ENCODE measurements around the gene SLC39A10. TPM values are rescaled to one million over a fixed set of nuclear protein-coding genes. Genes with fewer than 3 reads are reported as not detected.

SLC39A10 gene
- total RNA-seq, 1 experiment from 2014 or later: 167 TPM

DNA sequence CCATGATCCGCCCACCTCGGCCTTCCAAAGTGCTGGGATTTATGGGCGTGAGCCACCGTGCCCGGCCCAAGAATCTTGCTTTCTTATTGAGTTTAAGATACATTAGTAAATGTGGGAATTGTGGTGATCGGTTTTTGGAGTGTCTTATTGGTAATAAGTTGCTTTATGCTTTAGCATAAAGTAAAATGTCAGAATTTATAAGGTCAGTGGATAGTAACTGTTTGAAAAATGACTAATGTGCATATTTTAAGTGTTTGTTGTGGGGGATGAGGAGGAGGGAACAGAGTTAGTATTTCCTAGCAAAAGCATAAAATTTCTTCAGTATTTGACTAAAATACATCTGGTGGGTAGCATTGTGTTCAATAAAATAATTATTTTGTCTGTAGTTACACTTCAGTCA lies 77.4 kb downstream of the SLC39A10 start (continued):
- TF ChIP-seq, protein P1, sequence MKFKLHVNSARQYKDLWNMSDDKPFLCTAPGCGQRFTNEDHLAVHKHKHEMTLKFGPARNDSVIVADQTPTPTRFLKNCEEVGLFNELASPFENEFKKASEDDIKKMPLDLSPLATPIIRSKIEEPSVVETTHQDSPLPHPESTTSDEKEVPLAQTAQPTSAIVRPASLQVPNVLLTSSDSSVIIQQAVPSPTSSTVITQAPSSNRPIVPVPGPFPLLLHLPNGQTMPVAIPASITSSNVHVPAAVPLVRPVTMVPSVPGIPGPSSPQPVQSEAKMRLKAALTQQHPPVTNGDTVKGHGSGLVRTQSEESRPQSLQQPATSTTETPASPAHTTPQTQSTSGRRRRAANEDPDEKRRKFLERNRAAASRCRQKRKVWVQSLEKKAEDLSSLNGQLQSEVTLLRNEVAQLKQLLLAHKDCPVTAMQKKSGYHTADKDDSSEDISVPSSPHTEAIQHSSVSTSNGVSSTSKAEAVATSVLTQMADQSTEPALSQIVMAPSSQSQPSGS (CRISPR knock-in tag; IDR thresholded peaks at IDR 0.05; ENCODE audit: borderline replicate concordance, low read depth): no peak
- no peak for TF ChIP-seq RELA (CRISPR knock-in tag; IDR thresholded peaks at IDR 0.05; ENCODE audit: borderline replicate concordance)
- TF ChIP-seq, protein P2, sequence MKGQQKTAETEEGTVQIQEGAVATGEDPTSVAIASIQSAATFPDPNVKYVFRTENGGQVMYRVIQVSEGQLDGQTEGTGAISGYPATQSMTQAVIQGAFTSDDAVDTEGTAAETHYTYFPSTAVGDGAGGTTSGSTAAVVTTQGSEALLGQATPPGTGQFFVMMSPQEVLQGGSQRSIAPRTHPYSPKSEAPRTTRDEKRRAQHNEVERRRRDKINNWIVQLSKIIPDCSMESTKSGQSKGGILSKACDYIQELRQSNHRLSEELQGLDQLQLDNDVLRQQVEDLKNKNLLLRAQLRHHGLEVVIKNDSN (CRISPR knock-in tag; IDR thresholded peaks at IDR 0.05): no peak
- TF ChIP-seq, protein P3, sequence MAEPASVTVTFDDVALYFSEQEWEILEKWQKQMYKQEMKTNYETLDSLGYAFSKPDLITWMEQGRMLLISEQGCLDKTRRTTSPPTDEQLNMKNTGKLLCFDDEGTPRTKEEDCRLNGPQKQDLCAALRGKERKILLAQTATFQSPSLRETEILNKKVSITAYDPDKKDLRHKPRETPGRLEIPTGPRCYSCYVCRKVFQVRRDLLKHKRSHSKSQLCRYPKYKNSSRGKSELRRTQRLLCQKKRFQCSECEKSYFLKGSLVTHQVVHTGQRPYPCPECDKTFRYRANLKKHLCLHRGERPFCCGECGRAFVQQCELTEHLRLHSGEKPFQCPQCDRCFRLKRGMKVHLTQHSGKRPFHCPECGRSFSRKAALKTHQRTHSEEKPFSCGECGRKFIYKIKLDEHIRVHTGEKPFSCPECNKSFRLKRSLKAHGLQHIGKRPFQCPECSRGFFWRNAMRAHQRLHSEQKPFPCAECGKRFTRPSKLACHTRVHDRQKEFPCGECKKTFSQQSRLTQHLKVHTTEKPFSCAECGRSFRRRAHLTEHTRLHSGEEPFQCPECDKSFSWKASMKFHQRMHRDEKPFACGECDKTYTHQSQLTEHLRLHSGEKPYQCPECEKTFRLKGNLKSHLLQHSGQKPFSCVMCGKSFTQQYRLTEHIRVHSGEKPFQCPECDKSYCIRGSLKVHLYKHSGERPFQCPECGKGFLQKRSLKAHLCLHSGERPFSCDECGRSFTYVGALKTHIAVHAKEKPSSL (CRISPR knock-in tag; conservative IDR thresholded peaks at IDR 0.05): no peak
- TF ChIP-seq ZNF423 (CRISPR knock-in tag; IDR thresholded peaks at IDR 0.05): no peak
- no peak for TF ChIP-seq MYBL2 (CRISPR knock-in tag; IDR thresholded peaks at IDR 0.05)

DNA sequence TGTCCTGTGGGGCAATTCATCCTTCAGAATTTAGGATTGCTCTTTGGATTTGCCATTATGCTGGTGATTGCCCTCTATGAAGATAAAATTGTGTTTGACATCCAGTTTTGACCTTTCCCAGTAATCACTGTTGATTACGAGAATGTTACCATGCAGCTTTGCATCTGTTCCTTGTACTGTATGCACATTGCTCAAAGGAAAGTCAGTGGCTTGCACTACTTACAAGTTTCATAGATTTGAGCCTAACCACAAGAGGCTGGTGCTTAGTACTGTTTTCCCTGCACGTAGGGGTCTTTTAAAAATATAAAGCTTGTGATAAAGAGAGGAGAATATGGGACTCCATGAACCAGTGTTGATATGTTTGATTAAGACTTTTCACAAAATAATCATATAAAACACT lies 77.9 kb downstream of the SLC39A10 start:
- H3K36me3 Mint-ChIP-seq: peaks cover 50% of the 10 kb centered on the region
- POLR2A ChIA-PET: no interaction called here

More for the DNA sequence above, 77.9 kb downstream of the SLC39A10 start:
- DNase-seq (ENCODE audit: low spot score) (no peak), ATAC-seq (no peak)
- CTCF ChIA-PET: no interaction called here
- Mint-ChIP-seq H3K4me3 (no peak overlapping the region), H3K9me3 (no peaks in the 10 kb centered on the region), H3K4me1 (no peaks in the 10 kb centered on the region), H3K27me3 (ENCODE audit: low read depth) (no peaks in the 10 kb centered on the region), H3K27ac (no peak overlapping the region)
- TF ChIP-seq ZNF416 (CRISPR knock-in tag; IDR thresholded peaks at IDR 0.05) (no peak), ZNF232 (CRISPR knock-in tag; IDR thresholded peaks at IDR 0.05) (no peak), NR3C1 (CRISPR knock-in tag; conservative IDR thresholded peaks at IDR 0.05; ENCODE audit: low read depth) (no peak), HMGA2 (CRISPR knock-in tag; IDR thresholded peaks at IDR 0.05) (no peak), MYBL2 (CRISPR knock-in tag; IDR thresholded peaks at IDR 0.05) (no peak), ZNF121 (CRISPR knock-in tag; IDR thresholded peaks at IDR 0.05) (no peak), TP53 (CRISPR knock-in tag; IDR thresholded peaks at IDR 0.05) (no peak), ZNF423 (CRISPR knock-in tag; IDR thresholded peaks at IDR 0.05) (no peak)
- TF ChIP-seq, protein P4, sequence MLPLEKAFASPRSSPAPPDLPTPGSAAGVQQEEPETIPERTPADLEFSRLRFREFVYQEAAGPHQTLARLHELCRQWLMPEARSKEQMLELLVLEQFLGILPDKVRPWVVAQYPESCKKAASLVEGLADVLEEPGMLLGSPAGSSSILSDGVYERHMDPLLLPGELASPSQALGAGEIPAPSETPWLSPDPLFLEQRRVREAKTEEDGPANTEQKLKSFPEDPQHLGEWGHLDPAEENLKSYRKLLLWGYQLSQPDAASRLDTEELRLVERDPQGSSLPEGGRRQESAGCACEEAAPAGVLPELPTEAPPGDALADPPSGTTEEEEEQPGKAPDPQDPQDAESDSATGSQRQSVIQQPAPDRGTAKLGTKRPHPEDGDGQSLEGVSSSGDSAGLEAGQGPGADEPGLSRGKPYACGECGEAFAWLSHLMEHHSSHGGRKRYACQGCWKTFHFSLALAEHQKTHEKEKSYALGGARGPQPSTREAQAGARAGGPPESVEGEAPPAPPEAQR (CRISPR knock-in tag; IDR thresholded peaks at IDR 0.05): no peak
- TF ChIP-seq, protein P5, sequence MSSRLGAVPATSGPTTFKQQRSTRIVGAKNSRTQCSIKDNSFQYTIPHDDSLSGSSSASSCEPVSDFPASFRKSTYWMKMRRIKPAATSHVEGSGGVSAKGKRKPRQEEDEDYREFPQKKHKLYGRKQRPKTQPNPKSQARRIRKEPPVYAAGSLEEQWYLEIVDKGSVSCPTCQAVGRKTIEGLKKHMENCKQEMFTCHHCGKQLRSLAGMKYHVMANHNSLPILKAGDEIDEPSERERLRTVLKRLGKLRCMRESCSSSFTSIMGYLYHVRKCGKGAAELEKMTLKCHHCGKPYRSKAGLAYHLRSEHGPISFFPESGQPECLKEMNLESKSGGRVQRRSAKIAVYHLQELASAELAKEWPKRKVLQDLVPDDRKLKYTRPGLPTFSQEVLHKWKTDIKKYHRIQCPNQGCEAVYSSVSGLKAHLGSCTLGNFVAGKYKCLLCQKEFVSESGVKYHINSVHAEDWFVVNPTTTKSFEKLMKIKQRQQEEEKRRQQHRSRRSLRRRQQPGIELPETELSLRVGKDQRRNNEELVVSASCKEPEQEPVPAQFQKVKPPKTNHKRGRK (CRISPR knock-in tag; IDR thresholded peaks at IDR 0.05; ENCODE audit: borderline replicate concordance): no peak
- TF ChIP-seq, protein P6, sequence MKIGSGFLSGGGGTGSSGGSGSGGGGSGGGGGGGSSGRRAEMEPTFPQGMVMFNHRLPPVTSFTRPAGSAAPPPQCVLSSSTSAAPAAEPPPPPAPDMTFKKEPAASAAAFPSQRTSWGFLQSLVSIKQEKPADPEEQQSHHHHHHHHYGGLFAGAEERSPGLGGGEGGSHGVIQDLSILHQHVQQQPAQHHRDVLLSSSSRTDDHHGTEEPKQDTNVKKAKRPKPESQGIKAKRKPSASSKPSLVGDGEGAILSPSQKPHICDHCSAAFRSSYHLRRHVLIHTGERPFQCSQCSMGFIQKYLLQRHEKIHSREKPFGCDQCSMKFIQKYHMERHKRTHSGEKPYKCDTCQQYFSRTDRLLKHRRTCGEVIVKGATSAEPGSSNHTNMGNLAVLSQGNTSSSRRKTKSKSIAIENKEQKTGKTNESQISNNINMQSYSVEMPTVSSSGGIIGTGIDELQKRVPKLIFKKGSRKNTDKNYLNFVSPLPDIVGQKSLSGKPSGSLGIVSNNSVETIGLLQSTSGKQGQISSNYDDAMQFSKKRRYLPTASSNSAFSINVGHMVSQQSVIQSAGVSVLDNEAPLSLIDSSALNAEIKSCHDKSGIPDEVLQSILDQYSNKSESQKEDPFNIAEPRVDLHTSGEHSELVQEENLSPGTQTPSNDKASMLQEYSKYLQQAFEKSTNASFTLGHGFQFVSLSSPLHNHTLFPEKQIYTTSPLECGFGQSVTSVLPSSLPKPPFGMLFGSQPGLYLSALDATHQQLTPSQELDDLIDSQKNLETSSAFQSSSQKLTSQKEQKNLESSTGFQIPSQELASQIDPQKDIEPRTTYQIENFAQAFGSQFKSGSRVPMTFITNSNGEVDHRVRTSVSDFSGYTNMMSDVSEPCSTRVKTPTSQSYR (CRISPR knock-in tag; IDR thresholded peaks at IDR 0.05): no peak
- TF ChIP-seq, protein P7, sequence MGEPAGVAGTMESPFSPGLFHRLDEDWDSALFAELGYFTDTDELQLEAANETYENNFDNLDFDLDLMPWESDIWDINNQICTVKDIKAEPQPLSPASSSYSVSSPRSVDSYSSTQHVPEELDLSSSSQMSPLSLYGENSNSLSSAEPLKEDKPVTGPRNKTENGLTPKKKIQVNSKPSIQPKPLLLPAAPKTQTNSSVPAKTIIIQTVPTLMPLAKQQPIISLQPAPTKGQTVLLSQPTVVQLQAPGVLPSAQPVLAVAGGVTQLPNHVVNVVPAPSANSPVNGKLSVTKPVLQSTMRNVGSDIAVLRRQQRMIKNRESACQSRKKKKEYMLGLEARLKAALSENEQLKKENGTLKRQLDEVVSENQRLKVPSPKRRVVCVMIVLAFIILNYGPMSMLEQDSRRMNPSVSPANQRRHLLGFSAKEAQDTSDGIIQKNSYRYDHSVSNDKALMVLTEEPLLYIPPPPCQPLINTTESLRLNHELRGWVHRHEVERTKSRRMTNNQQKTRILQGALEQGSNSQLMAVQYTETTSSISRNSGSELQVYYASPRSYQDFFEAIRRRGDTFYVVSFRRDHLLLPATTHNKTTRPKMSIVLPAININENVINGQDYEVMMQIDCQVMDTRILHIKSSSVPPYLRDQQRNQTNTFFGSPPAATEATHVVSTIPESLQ (CRISPR knock-in tag; IDR thresholded peaks at IDR 0.05): no peak
- TF ChIP-seq, protein P8, sequence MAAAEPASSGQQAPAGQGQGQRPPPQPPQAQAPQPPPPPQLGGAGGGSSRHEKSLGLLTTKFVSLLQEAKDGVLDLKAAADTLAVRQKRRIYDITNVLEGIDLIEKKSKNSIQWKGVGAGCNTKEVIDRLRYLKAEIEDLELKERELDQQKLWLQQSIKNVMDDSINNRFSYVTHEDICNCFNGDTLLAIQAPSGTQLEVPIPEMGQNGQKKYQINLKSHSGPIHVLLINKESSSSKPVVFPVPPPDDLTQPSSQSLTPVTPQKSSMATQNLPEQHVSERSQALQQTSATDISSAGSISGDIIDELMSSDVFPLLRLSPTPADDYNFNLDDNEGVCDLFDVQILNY (CRISPR knock-in tag; IDR thresholded peaks at IDR 0.05): no peak
